Suprapubic skin (tissue), 4 donors: ENCODE data around the gene VPS41. TPM values are rescaled to one million over a fixed set of nuclear protein-coding genes. Genes with fewer than 3 reads are reported as not detected.

Experiments used
- DNase-seq, 2 donors: peaks; one replicate each; pipeline ENCODE4 v3.0.0-alpha.2; 2019; ENCODE audit warnings: low spot score in 2 of 2
- H3K27ac ChIP-seq: fragments of 200-600 bp; sonication (generic); one replicate; pipeline ENCODE4 v1.5.1; 2019
- H3K27me3 ChIP-seq: fragments of 200-600 bp; sonication (generic); one replicate; pipeline ENCODE4 v1.5.1; 2019
- H3K36me3 ChIP-seq: fragments of 200-600 bp; sonication (generic); one replicate; pipeline ENCODE4 v1.5.1; 2019
- H3K4me1 ChIP-seq: fragments of 200-600 bp; sonication (generic); one replicate; pipeline ENCODE4 v1.5.1; 2019
- H3K4me3 ChIP-seq: fragments of 200-600 bp; sonication (generic); one replicate; pipeline ENCODE4 v1.5.1; 2019; ENCODE audit warnings: mild to moderate bottlenecking
- H3K9me3 ChIP-seq: fragments of 200-600 bp; sonication (generic); one replicate; pipeline ENCODE4 v1.5.1; 2019
- CTCF ChIP-seq, 2 donors: fragments of 200-600 bp in 1 of 2; fragments of 450-650 bp in 1 of 2; sonication (generic) in 1 of 2; IDR thresholded peaks; one replicate each; pipeline ENCODE4 v1.5.1; 2016 to 2019; ENCODE audit warnings: antibody characterized with exemption in 2 of 2, mild to moderate bottlenecking in 1 of 2, moderate library complexity in 1 of 2
- EP300 ChIP-seq: sonication (generic); formaldehyde crosslinking; IDR thresholded peaks from one replicate; pipeline ENCODE4 v1.6.1; 2017; ENCODE audit warnings: antibody characterized with exemption
- POLR2A ChIP-seq, 2 donors: fragments of 450-650 bp; IDR thresholded peaks; one replicate each; pipeline ENCODE4 v1.6.1; 2017; ENCODE audit warnings: antibody characterized with exemption in 2 of 2, mild to moderate bottlenecking in 2 of 2, moderate library complexity in 2 of 2
- POLR2AphosphoS5 ChIP-seq, 3 donors: sonication (generic); formaldehyde crosslinking; IDR thresholded peaks; one replicate each; pipeline ENCODE4 v1.6.1; 2017; ENCODE audit warnings: antibody characterized with exemption in 3 of 3
- WGBS: methylation state at CpG from one replicate; pipeline ENCODE4 v1.1.5; 2018; 5-methylcytosine and 5-hydroxymethylcytosine counted together
- total RNA-seq, 4 donors: library from RNA; depleted of rRNA; stranded (reverse); fragments of >200 nt; gene quantifications; one replicate each; pipeline ENCODE4 v1.1.0, GENCODE V29; 2016

Gene VPS41
- total RNA-seq, 4 donors from 2014 or later, result 28.6 to 65.5 (median 38.1) TPM

- 95% methylated on average over 10 of the region's 10 CpGs for WGBS
These were observed 25.5 kb upstream of the VPS41 start for GRCh38 chr7:38934536-38934935.

GRCh38 chr7:38934051-38934450, 25.1 kb upstream of the VPS41 start:
- Histone ChIP-seq H3K9me3 (no peaks in the 10 kb centered on the region), H3K4me3 (no peak overlapping the region), H3K27ac (no peak overlapping the region), H3K4me1 (no peaks in the 10 kb centered on the region), H3K36me3 (no peaks in the 10 kb centered on the region), H3K27me3 (no peaks in the 10 kb centered on the region)
- WGBS, result 84% methylated on average over 3 of the region's 3 CpGs
- TF ChIP-seq POLR2AphosphoS5 (IDR thresholded peaks at IDR 0.05) (no peak), POLR2A (IDR thresholded peaks at IDR 0.05) (no peak)
- no peak for DNase-seq

More at GRCh38 chr7:38934536-38934935, 25.5 kb upstream of the VPS41 start:
- no peaks in the 10 kb centered on the region for H3K9me3 ChIP-seq
- no peak for DNase-seq
- no peak overlapping the region for H3K27ac ChIP-seq
- H3K27me3 ChIP-seq, result no peaks in the 10 kb centered on the region
- H3K4me1 ChIP-seq, result no peaks in the 10 kb centered on the region
- TF ChIP-seq CTCF (IDR thresholded peaks at IDR 0.05) (no peak), POLR2A (IDR thresholded peaks at IDR 0.05) (no peak), POLR2AphosphoS5 (IDR thresholded peaks at IDR 0.05) (no peak), EP300 (no peak)
- H3K4me3 ChIP-seq, result no peak overlapping the region
- H3K36me3 ChIP-seq, result no peaks in the 10 kb centered on the region

GRCh38 chr7:38932509-38933168, 23.6 kb upstream of the VPS41 start:
- Histone ChIP-seq H3K4me1 (no peaks in the 10 kb centered on the region), H3K9me3 (no peaks in the 10 kb centered on the region), H3K4me3 (no peak overlapping the region), H3K36me3 (no peaks in the 10 kb centered on the region), H3K27ac (no peak overlapping the region), H3K27me3 (no peaks in the 10 kb centered on the region)
- DNase-seq, result no peak
- TF ChIP-seq CTCF (IDR thresholded peaks at IDR 0.05), result peak; percentile 42 to 72
- TF ChIP-seq POLR2A (IDR thresholded peaks at IDR 0.05), result no peak
- 32% methylated on average over 6 of the region's 6 CpGs for WGBS

GRCh38 chr7:38929460-38930171, 20.6 kb upstream of the VPS41 start:
- no peak for DNase-seq
- Histone ChIP-seq H3K27me3 (no peaks in the 10 kb centered on the region), H3K4me3 (no peak overlapping the region), H3K4me1 (no peaks in the 10 kb centered on the region), H3K9me3 (no peaks in the 10 kb centered on the region), H3K36me3 (no peaks in the 10 kb centered on the region), H3K27ac (no peak overlapping the region)
- 87% methylated on average over 7 of the region's 7 CpGs for WGBS
- TF ChIP-seq POLR2A (IDR thresholded peaks at IDR 0.05) (no peak), EP300 (no peak), CTCF (IDR thresholded peaks at IDR 0.05) (no peak)

- Histone ChIP-seq H3K4me3 (no peak overlapping the region), H3K27ac (no peak overlapping the region), H3K9me3 (no peaks in the 10 kb centered on the region), H3K4me1 (no peaks in the 10 kb centered on the region), H3K36me3 (no peaks in the 10 kb centered on the region), H3K27me3 (no peaks in the 10 kb centered on the region)
- TF ChIP-seq CTCF (IDR thresholded peaks at IDR 0.05), result no peak
- TF ChIP-seq EP300, result no peak
- no peak for TF ChIP-seq POLR2AphosphoS5 (IDR thresholded peaks at IDR 0.05)
- TF ChIP-seq POLR2A (IDR thresholded peaks at IDR 0.05), result no peak
- DNase-seq, result no peak
- 91% methylated on average over 3 of the region's 3 CpGs for WGBS
These were observed 19.5 kb upstream of the VPS41 start for GRCh38 chr7:38928506-38928905.
